GM18499 (cell line): ENCODE measurements around the gene SS18L1.

ENCODE experiments used
- ATAC-seq: cut with Tn5 transposase; IDR thresholded peaks from one replicate; pipeline ENCODE4 v1.9.1; 2021; ENCODE audit warnings: moderate number of reproducible peaks; ENCODE audit not compliant: insufficient read depth, unreplicated experiment

SS18L1 gene

GRCh38 chr20:62168890-62169435, 25.4 kb downstream of the SS18L1 start:
- no peak for ATAC-seq

DNA sequence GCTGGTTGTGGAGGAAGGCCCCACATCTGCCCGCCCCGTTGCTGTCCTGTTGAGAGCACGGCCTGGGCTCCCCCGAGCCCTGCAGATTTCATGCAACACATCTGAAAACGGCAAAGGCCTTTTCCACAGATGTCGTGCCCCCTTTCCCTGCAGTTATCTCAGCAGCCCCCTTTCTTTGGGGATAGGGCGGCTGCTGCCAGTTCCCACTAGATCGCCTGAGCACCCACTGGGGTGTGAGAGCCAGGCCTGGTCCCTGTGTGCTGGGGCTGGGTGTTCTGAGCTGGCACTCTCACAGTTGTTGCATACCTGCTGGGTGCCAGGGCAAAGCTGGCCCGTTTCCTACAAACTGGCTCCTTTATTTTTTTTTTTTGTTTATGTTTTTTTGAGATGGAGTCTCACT, 27.0 kb downstream of the SS18L1 start:
- ATAC-seq: no peak

- no peak for ATAC-seq
Observed at GRCh38 chr20:62171245-62171644, 27.7 kb downstream of the SS18L1 start.

DNA sequence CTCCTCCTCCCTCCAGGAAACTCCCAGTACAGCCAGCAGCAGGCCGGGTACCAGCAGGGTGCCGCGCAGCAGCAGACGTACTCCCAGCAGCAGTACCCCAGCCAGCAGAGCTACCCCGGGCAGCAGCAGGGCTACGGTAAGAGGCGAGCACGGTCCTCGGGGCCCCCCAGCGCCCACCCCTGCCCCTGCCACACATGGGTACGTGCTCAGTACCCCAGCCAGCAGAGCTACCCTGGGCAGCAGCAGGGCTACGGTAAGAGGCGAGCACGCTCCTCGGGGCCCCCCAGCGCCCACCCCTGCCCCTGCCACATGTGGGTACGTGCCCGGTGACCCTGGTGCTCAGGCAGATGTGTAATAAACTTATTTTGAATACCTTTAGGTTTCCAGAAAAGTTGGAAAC, 29.1 kb downstream of the SS18L1 start:
- ATAC-seq: no peak

GRCh38 chr20:62174021-62174804, 30.6 kb downstream of the SS18L1 start:
- ATAC-seq: no peak

- ATAC-seq: no peak
Observed at GRCh38 chr20:62174870-62175624, 31.5 kb downstream of the SS18L1 start.

DNA sequence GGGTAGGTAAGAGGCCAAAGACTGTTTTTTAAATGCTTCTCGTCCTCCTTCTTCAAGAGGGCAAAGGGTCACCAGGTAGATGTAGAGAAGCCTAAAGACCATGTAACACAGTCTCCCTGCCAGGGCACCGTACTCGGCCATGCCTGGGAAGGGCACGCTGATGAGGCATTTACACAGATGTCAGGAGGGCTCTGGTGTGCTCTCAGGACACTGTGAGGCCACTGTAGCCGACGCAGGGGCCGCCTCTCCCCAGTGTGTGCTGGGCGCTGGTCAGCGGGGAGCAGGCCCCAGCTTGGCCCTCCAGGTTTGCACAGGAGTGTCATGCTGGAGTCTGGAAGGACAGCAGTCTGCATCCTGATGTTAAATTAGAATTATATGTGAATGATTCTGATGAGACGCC, 32.1 kb downstream of the SS18L1 start:
- no peak for ATAC-seq

DNA sequence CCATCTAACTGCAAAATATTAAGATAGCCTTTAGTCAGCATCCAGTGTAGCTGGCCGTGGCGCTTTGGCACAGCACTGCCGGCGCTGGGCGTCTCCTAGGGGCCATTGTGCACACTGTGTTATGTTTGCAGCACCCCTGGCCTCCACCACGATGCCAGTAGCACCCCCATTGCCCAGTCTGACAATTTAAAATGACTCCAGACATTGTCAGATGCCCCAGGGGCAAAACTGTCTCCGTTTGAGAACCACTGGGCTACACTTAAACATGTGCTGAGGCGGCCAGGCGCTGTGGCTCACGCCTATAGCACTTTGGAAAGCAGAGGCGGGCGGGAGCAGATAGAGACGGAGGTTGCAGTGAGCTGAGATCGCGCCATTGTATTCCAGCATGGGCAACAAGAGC, 33.3 kb downstream of the SS18L1 start:
- no peak for ATAC-seq

- no peak for ATAC-seq
Observed at GRCh38 chr20:62177307-62177706, 33.7 kb downstream of the SS18L1 start.

DNA sequence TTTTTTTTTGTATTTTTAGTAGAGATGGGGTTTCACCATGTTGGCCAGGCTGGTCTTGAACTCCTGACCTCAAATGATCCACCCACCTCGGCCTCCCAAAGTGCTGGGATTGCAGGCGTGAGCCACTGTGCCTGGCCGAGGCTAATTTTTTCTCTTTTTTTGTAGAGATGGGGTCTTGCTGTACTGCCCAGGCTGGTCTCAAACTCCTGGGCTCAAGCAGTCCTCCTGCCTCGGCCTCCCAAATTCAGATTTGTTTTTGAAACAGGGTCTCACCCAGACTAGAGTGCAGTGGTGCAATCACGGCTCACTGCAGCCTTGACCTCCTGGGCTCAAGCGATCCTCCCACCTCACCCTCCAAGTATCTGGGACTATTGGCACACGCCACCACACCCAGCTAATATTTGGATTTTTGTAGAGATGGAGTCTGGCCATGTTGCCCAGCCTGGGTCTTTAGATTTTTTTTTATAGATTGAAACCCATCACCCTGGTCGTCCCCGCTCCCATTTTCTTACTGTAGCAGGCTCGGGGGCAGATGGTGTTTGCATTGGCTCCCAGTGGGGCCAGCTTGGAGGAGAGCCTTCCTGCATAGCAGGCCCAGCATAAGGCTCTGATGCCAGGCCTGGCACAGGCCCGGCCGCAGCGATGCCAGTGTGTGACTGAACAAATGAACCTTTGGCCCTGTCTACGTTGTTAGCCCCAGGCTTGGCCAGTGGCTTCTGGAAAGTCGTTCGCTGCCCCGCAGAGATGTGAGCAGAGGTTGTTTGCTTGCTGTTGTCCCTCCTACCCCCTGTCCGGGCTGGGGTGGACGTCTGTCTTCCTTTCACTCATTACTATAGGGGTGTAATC, 35.0 kb downstream of the SS18L1 start:
- ATAC-seq: no peak

DNA sequence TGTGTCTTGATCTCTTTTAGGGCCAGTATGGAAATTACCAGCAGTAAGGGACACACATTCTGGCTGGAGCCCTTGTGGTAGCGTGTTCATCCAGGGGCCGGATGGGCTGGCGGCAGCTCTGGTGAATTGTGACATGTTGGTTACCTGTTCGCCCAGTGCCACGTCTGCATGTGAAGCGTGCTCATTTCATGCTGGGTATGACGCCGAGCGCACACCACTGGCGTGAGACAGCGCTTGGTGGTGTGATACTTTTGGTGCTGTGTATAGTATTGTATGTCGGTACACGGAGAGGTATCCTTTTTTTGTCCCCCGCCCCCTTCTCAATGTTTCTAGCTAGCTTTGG, 35.6 kb downstream of the SS18L1 start:
- no peak for ATAC-seq

GRCh38 chr20:62181808-62182207, 38.2 kb downstream of the SS18L1 start:
- no peak for ATAC-seq

- ATAC-seq: peak; percentile 73
Observed at GRCh38 chr20:62182469-62183425, 39.2 kb downstream of the SS18L1 start, which contains the start of gene MTG2. MTG2 (plus strand) TSS chr20:62183028; CDS start chr20:62193421, 10,393 bp downstream.

DNA sequence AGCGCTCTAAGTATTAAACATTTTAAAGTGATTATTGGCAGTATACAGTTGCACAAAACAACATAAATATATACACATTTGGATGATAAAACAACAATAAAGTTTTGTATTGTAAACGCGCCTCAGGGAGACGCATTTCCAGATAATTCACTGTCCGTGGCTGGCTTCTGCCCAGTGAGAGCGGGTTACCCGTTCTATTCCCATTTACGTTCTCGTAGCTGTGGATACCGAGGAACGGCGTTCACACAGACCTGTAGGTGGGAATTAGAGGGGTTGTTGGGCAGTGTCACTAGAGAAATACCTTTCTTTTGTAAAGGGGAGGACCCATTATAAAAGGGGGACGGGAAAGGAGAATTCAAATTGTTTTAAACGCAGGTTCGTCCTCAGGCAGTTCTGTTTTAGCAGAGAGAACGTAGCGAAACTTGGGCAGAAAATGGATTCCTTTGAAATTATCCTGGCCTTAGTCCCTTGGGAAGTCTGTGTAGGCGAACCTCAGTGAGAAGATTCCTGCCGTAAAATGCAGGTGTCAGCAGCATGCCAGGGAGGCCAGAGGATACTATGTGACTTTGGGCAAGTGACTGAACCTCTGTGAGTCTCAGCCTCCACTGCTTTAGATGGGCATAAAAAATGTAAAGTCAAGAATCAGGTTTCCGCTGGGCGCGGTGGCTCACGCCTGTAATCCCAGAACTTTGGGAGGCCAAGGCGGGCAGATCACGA, 40.0 kb downstream of the SS18L1 start:
- ATAC-seq: no peak

DNA sequence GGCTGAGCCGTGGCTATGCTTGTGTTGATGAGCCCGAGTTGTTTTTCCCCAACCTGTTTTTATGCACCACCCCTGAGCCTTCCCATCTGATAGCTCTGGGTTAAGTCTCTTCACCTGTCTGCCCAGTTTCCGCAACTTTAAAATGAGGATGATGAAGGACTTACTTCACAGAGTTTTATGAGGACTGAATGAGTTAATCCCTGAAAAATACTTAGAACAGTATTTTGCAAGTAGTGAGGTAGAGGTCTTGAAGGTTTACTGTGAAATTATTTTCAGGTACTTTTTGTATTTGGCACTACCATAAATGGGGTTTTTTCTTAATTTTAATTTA, 42.5 kb downstream of the SS18L1 start:
- no peak for ATAC-seq

DNA sequence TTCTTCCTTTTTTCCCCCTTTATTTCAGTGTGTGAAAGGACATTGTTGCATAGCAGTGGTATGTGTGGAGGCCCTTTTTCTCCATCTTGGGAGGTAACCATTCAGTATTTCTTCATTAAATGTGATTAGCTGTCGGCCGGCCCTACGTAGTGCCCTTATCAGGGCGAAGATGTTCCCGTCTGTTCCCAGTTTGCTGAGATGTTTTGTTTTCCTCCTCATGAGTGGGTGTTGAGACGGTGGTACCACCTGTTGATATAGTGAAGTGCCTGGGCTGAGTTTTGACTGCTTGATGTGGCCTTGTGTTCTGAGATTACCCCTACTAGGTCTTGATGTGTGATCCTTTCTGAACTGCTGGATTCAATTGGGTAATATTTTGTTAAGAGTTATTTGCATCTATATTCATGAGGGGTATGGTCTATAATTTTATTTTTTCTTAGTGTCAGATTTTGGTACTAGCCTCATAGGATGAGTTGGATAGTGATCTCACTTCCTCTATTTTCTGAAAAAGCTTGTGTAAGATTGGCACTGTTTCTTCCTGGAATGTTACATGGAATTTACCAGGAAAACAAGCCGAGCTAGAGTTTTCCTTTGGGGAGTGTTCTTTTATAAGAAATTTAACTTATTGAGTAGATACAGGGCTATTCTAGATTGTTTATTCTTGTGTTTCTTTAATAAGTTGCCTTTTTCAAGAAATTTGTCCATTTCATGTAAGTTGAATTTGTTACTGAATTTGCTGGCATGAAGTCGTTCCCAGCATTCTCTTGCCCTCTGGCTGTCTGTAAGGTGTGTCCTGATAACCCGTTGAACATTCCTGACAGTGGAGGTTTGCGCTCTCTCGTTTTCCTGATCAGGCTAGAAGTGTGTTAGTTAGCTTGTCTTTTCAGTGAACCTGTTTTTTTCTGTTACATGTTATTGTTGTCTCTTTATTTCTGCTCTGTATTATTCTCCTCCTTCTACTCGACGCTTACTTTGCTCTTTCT, 43.6 kb downstream of the SS18L1 start:
- no peak for ATAC-seq

DNA sequence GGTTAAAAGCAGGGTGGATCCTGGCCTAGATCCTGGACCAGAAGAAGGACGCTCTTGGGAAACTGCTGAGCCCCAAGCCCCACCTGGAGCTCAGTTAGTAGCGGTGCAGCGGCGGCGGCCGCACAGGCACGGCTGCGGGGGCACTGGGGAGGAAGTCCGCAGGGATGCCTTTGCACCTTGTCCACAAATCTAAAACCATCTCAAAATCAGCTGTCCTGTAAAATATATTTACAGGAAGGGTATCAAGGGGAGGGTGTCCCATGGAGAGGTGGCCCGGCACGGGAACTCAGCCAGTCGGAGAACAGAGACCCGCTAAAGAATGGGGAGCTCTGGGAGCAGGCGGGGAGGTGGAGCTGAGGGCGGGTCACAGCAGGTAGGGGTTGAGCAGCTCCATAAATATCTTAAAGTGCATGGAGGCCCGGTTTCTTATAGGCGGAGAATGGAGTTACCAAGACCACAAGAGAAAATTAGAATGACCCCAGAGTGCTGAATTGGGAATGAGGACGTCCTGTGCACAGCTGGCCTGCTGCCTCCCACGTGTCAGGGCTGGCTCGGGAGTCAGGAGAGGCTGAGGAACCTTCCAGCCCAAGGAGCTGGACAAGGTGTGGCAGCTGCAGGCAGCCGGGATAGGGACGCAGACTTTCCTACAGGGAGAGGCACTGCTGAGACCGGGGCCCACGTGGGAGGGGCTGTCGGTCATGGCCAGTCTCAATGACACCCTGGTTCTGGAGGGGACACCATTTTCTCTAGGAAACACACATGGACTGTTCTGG, 47.3 kb downstream of the SS18L1 start:
- no peak for ATAC-seq
